Natural killer cell treated with Interleukin-12 subunit alpha and Interleukin-12 subunit beta and Interleukin-15 and Interleukin-18, amount 100 ng/mL, for 72 hours (primary cell): ENCODE results near the gene ADAM8. TPM values are rescaled to one million over a fixed set of nuclear protein-coding genes. Genes with fewer than 3 reads are reported as not detected.

ENCODE experiments used
- ATAC-seq, 2 donors: fragments of 150-1000 bp; cut with Tn5 transposase in 1 of 2; sonication (Bioruptor Pico), chemical (Tn5 transposase) in 1 of 2; 2 replicates each; pipeline ENCODE4 v1.10.0; 2021
- DNase-seq: peaks from one replicate; pipeline ENCODE4 v3.0.0; 2022; ENCODE audit warnings: low spot score
- H3K27ac Mint-ChIP-seq, 2 donors: 1 replicate in 1 of 2; 2 replicates in 1 of 2; pipeline ENCODE4 v1.8.0; 2022; ENCODE audit warnings: mixed read lengths in 2 of 2, mild to moderate bottlenecking in 1 of 2, moderate library complexity in 1 of 2
- H3K27me3 Mint-ChIP-seq, 2 donors: 1 replicate in 1 of 2; 2 replicates in 1 of 2; pipeline ENCODE4 v1.8.0; 2022; ENCODE audit warnings: mixed read lengths in 2 of 2
- H3K36me3 Mint-ChIP-seq: one replicate; pipeline ENCODE4 v1.8.0; 2022; ENCODE audit warnings: mixed read lengths
- H3K4me1 Mint-ChIP-seq, 2 donors: 1 replicate in 1 of 2; 2 replicates in 1 of 2; pipeline ENCODE4 v1.8.0; 2022; ENCODE audit warnings: low read depth in 2 of 2, mixed read lengths in 2 of 2, mild to moderate bottlenecking in 1 of 2
- H3K4me3 Mint-ChIP-seq: one replicate; pipeline ENCODE4 v1.8.0; 2022; ENCODE audit warnings: mixed read lengths
- H3K9me3 Mint-ChIP-seq: 2 replicates; pipeline ENCODE4 v1.8.0; 2022; ENCODE audit warnings: mixed read lengths
- total RNA-seq, 2 donors: library from RNA; stranded (reverse); gene quantifications; one replicate each; pipeline ENCODE4 v1.2.3, GENCODE V29; 2022

Gene ADAM8
- total RNA-seq, 2 donors from 2014 or later: 202 to 211 TPM

DNA sequence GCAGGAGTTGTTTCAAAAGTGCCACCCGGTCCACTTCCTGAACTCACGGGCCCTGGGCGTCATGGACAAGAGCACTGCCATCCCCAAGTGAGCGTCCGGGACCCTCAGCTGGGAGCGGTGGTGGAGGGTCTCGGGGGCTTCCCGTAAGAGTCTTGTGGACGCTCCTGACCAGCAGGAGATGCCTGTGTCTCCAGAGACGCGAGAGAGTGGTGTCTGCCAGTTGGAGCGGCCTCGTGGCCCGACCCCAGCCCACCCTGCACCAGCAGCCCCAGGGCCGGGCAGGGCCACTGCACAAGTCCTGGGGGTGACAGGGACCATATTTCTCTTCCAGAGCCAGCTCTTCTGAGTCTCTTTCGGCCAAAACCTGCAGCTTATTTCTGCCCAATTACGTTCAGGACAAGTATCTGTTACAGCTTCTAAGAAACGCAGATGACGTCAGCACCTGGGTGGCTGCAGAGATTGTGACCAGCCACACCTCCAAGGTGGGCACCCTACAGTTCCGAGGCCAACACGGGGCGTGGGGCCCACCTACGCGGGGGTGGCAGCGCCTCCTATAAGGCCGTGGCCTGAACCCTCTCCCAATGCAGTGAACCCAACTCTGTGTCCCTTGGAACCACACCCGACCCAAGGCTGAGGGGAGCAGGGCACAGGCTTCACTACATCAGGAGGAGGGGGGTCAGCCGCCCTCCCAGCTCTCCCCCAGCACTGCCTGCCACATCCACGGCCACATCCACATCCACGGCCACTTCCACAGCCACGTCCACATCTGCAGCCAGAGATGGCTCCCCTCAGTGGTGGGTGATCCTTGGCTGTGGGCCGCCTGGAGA is 62.8 kb downstream of the ADAM8 start:
- no peaks in the 10 kb centered on the region for H3K9me3 Mint-ChIP-seq

GRCh38 chr10:133212853-133213494 is 63.7 kb downstream of the ADAM8 start:
- H3K4me3 Mint-ChIP-seq: no peak overlapping the region
- H3K4me1 Mint-ChIP-seq: peaks cover 0 to 3% of the 10 kb centered on the region in 2 donors
- no peak overlapping the region for H3K27ac Mint-ChIP-seq
- no peaks in the 10 kb centered on the region for H3K9me3 Mint-ChIP-seq
- ATAC-seq: no peak
- DNase-seq: no peak
- H3K27me3 Mint-ChIP-seq: no peaks in the 10 kb centered on the region
- H3K36me3 Mint-ChIP-seq: no peaks in the 10 kb centered on the region

More for the DNA sequence above, 62.8 kb downstream of the ADAM8 start:
- Mint-ChIP-seq H3K4me1 (peaks cover 0 to 3% of the 10 kb centered on the region in 2 donors), H3K4me3 (no peak overlapping the region), H3K27me3 (no peaks in the 10 kb centered on the region), H3K36me3 (no peaks in the 10 kb centered on the region), H3K27ac (no peak overlapping the region)
- DNase-seq: no peak
- no peak for ATAC-seq

Other genes starting within 250 kb of the ADAM8 start
- not detected for gene ADGRA1, start 188.9 kb downstream of the ADAM8 start, total RNA-seq
- gene KNDC1, start 116.6 kb downstream of the ADAM8 start, total RNA-seq: under 1 TPM; 0.05 to 0.36 TPM
- not detected for gene UTF1, start 46.7 kb downstream of the ADAM8 start, total RNA-seq
- not detected for gene VENTX, start 39.0 kb downstream of the ADAM8 start, total RNA-seq
- 10 to 100 TPM; 53.3 to 58.2 TPM for gene TUBGCP2, start 32.0 kb upstream of the ADAM8 start, total RNA-seq
- 10 to 100 TPM; 38.1 to 73.2 TPM for gene ZNF511, start 32.0 kb upstream of the ADAM8 start, total RNA-seq
- not detected for gene CALY, start 60.0 kb upstream of the ADAM8 start, total RNA-seq
- gene PRAP1, start 70.5 kb upstream of the ADAM8 start, total RNA-seq: not detected
- 10 to 100 TPM; 11.5 to 11.8 TPM for gene FUOM, start 81.2 kb upstream of the ADAM8 start, total RNA-seq
- 10 to 100 TPM; 44.5 to 52.7 TPM for gene ECHS1, start 96.5 kb upstream of the ADAM8 start, total RNA-seq
- gene PAOX, start 102.4 kb upstream of the ADAM8 start, total RNA-seq: 1 to 10 TPM; 2.0 to 2.1 TPM
- gene MTG1, start 117.3 kb upstream of the ADAM8 start, total RNA-seq: 100 to 1,000 TPM in 1 of 2 donors, 10 to 100 TPM in 1; 44.2 to 105 TPM
- not detected for gene SPRN, start 147.8 kb upstream of the ADAM8 start, total RNA-seq
- 1 to 10 TPM; 2.0 to 3.6 TPM for gene SCART1, start 177.1 kb upstream of the ADAM8 start, total RNA-seq